Tibial nerve (tissue), 4 donors: ENCODE measurements around the gene REEP5. TPM values are rescaled to one million over a fixed set of nuclear protein-coding genes. Genes with fewer than 3 reads are reported as not detected.
"Not testable (repeated sequence)": the region's sequence is repeated elsewhere in the genome, so short reads cannot be mapped to it uniquely, and the experiment has no call there.

Experiments used
- DNase-seq, 2 donors: peaks; one replicate each; pipeline ENCODE4 v3.0.0-alpha.2; 2019; ENCODE audit warnings: low spot score in 2 of 2
- H3K27ac ChIP-seq, 4 donors: fragments of 200-600 bp; sonication (generic) in 3 of 4; one replicate each; pipeline ENCODE4 v1.5.1; 2017 to 2019; ENCODE audit warnings: mild to moderate bottlenecking in 1 of 4
- H3K27me3 ChIP-seq, 2 donors: fragments of 200-600 bp; sonication (generic) in 1 of 2; one replicate each; pipeline versions ENCODE4 v1.5.1 to v1.6.0; 2017 to 2019
- H3K36me3 ChIP-seq, 3 donors: fragments of 200-600 bp; sonication (generic); one replicate each; pipeline ENCODE4 v1.5.1; 2018 to 2019
- H3K4me1 ChIP-seq, 4 donors: fragments of 200-600 bp; sonication (generic) in 3 of 4; one replicate each; pipeline ENCODE4 v1.5.1; 2017 to 2019
- H3K4me3 ChIP-seq, 4 donors: fragments of 200-600 bp; sonication (generic) in 3 of 4; one replicate each; pipeline ENCODE4 v1.5.1; 2017 to 2019; ENCODE audit warnings: mild to moderate bottlenecking in 1 of 4, moderate library complexity in 1 of 4
- H3K9me3 ChIP-seq, 4 donors: fragments of 200-600 bp; sonication (generic) in 3 of 4; one replicate each; pipeline ENCODE4 v1.5.1; 2017 to 2019
- CTCF ChIP-seq, 5 experiments: fragments of 200-600 bp in 3 of 5; fragments of 450-650 bp in 2 of 5; sonication (generic) in 3 of 5; IDR thresholded peaks; one replicate each; pipeline ENCODE4 v1.5.1; 2016 to 2019; ENCODE audit warnings: antibody characterized with exemption in 5 of 5, mild to moderate bottlenecking in 3 of 5, moderate library complexity in 2 of 5
- EP300 ChIP-seq, 2 donors: sonication (generic); formaldehyde crosslinking; IDR thresholded peaks; one replicate each; pipeline ENCODE4 v1.6.1; 2017; ENCODE audit warnings: antibody characterized with exemption in 2 of 2, mild to moderate bottlenecking in 1 of 2
- POLR2A ChIP-seq, 2 donors: fragments of 450-650 bp; IDR thresholded peaks; one replicate each; pipeline ENCODE4 v1.6.1; 2017; ENCODE audit warnings: antibody characterized with exemption in 2 of 2, mild to moderate bottlenecking in 2 of 2, moderate library complexity in 2 of 2
- whole genome bisulfite sequencing, 2 donors: methylation state at CpG; one replicate each; pipeline ENCODE4 v1.1.5; 2018; 5-methylcytosine and 5-hydroxymethylcytosine counted together
- total RNA-seq, 4 donors: library from RNA; depleted of rRNA; stranded (reverse); fragments of >200 nt; gene quantifications; one replicate each; pipeline ENCODE4 v1.1.0, GENCODE V29; 2016

The REEP5 gene
- total RNA-seq, 4 donors from 2014 or later, result 81.9 to 101 (median 94.6) TPM

- no peak overlapping the region for H3K4me3 ChIP-seq
- no peaks in the 10 kb centered on the region for H3K9me3 ChIP-seq
- H3K36me3 ChIP-seq, result peaks cover 0 to 44% (median 0%) of the 10 kb centered on the region in 3 donors
- no peak overlapping the region for H3K27ac ChIP-seq
- H3K4me1 ChIP-seq, result peaks cover 0 to 56% (median 5%) of the 10 kb centered on the region in 4 donors
- DNase-seq, result no peak
- 52 to 73% methylated on average over 1 of the region's 1 CpG for WGBS, 2 donors
- no peaks in the 10 kb centered on the region for H3K27me3 ChIP-seq
- TF ChIP-seq EP300 (IDR thresholded peaks at IDR 0.05), result no peak
- no peak for TF ChIP-seq POLR2A (IDR thresholded peaks at IDR 0.05)
- no peak for TF ChIP-seq CTCF (IDR thresholded peaks at IDR 0.05)
Observed at GRCh38 chr5:112910529-112910928, 11.5 kb downstream of the REEP5 start.

- TF ChIP-seq EP300 (IDR thresholded peaks at IDR 0.05), result no peak
- TF ChIP-seq CTCF (IDR thresholded peaks at IDR 0.05), result no peak
- no peak for TF ChIP-seq POLR2A (IDR thresholded peaks at IDR 0.05)
- Histone ChIP-seq H3K27ac (no peak overlapping the region), H3K36me3 (peaks cover 0 to 36% (median 0%) of the 10 kb centered on the region in 3 donors), H3K4me3 (no peak overlapping the region), H3K4me1 (peaks cover 0 to 42% (median 2%) of the 10 kb centered on the region in 4 donors), H3K9me3 (no peaks in the 10 kb centered on the region), H3K27me3 (no peaks in the 10 kb centered on the region)
- DNase-seq, result no peak
Observed at GRCh38 chr5:112908854-112909253, 13.2 kb downstream of the REEP5 start.

DNA sequence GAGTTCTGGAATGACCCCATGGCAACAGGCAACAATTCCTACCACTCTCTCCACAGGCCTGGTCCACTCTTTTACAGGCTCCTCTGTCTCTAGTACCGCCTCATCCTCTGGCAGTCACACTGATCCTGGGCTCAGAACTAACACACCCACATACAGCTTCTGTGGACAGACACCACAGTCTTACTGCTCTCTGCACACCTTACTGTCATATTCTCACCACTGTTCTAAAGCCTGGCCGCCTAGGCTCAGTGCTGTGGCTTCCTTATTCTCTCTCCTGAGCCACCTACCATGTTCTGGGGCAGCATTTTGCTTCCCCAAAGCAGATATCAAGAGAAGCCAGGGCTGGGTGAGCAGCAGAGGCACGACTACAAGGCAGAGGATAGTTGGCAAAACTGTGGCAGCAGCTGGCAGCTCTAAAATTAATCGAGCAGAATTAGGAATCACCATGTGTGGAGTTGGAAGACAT lies 14.8 kb downstream of the REEP5 start:
- Histone ChIP-seq H3K4me3 (no peak overlapping the region), H3K27me3 (no peaks in the 10 kb centered on the region), H3K9me3 (no peaks in the 10 kb centered on the region), H3K27ac (peak overlapping the region in 1 of 4 donors; percentile 14), H3K36me3 (peaks cover 0 to 42% (median 0%) of the 10 kb centered on the region in 3 donors), H3K4me1 (peaks cover 0 to 33% (median 2%) of the 10 kb centered on the region in 4 donors)
- no peak for TF ChIP-seq CTCF (IDR thresholded peaks at IDR 0.05)
- no peak for TF ChIP-seq EP300 (IDR thresholded peaks at IDR 0.05)
- TF ChIP-seq POLR2A (IDR thresholded peaks at IDR 0.05), result no peak
- no peak for DNase-seq
- WGBS, 2 donors, result 78 to 81% methylated on average over 4 of the region's 4 CpGs

- no peak overlapping the region for H3K4me3 ChIP-seq
- no peak for TF ChIP-seq CTCF (IDR thresholded peaks at IDR 0.05)
- TF ChIP-seq EP300 (IDR thresholded peaks at IDR 0.05), result no peak
- no peak for TF ChIP-seq POLR2A (IDR thresholded peaks at IDR 0.05)
- peaks cover 0 to 27% (median 2%) of the 10 kb centered on the region in 4 donors for H3K4me1 ChIP-seq
- DNase-seq, result no peak
- H3K9me3 ChIP-seq, result no peaks in the 10 kb centered on the region
- peaks cover 0 to 48% (median 0%) of the 10 kb centered on the region in 3 donors for H3K36me3 ChIP-seq
- no peak overlapping the region for H3K27ac ChIP-seq
- 73 to 84% methylated on average over 3 of the region's 3 CpGs for WGBS, 2 donors
- H3K27me3 ChIP-seq, result no peaks in the 10 kb centered on the region
Observed at GRCh38 chr5:112906637-112907036, 15.4 kb downstream of the REEP5 start.

- WGBS, 2 donors, result 79 to 83% methylated on average over 3 of the region's 3 CpGs
Observed at GRCh38 chr5:112904996-112905395, 17.0 kb downstream of the REEP5 start.

DNA sequence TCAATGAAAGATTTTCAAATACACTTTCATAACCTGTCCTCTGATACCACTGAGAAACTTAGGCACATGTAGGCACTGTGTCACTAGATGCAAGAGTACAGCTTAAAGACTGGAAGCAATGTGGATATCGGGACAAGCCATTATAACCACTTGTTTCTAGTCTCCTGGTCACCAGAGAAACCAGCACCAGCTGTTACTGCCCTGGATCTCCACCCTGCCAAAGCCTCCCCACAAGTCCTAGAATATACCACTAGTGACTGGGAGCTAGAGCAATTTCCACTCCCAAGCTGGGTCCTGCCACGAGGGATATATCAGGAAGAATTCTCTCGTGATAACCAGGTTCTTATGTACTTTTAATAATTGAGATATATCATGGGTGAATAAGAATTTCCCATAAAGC lies 19.5 kb downstream of the REEP5 start:
- 87 to 90% methylated on average over 3 of the region's 3 CpGs for WGBS, 2 donors
- Histone ChIP-seq H3K27ac (no peak overlapping the region), H3K36me3 (peaks cover 0 to 68% (median 5%) of the 10 kb centered on the region in 3 donors)

More at GRCh38 chr5:112904996-112905395, 17.0 kb downstream of the REEP5 start:
- not testable (repeated sequence) for DNase-seq, H3K9me3 ChIP-seq, H3K4me3 ChIP-seq, H3K27me3 ChIP-seq, H3K27ac ChIP-seq
- H3K36me3 ChIP-seq, result peaks cover 0 to 59% (median 0%) of the 10 kb centered on the region in 3 donors
- peaks cover 0 to 19% (median 2%) of the 10 kb centered on the region in 4 donors for H3K4me1 ChIP-seq

More for the DNA sequence above, 19.5 kb downstream of the REEP5 start:
- Histone ChIP-seq H3K27me3 (no peaks in the 10 kb centered on the region), H3K4me1 (peaks cover 0 to 12% (median 2%) of the 10 kb centered on the region in 4 donors), H3K4me3 (no peak overlapping the region), H3K9me3 (no peaks in the 10 kb centered on the region)
- no peak for DNase-seq
- TF ChIP-seq CTCF (IDR thresholded peaks at IDR 0.05) (no peak), EP300 (IDR thresholded peaks at IDR 0.05) (no peak), POLR2A (IDR thresholded peaks at IDR 0.05) (no peak)
